Activated T-cell treated with anti-CD3 and anti-CD28 coated beads for 48 hours (primary cell): ENCODE results near the gene GRB10.
A peak's percentile ranks its signal among the peaks of the same experiment; 100 is the strongest.
"Not testable (repeated sequence)": the region's sequence is repeated elsewhere in the genome, so short reads cannot be mapped to it uniquely, and the experiment has no call there.

Experiments used
- DNase-seq: peaks from one replicate; pipeline ENCODE4 v3.0.0-alpha.2; 2020; ENCODE audit warnings: low read depth

Gene GRB10

GRCh38 chr7:50743016-50743415 lies 39.7 kb downstream of the GRB10 start:
- DNase-seq: no peak

- DNase-seq: no peak
These were observed 40.3 kb downstream of the GRB10 start for GRCh38 chr7:50742401-50742800.

- peak; percentile 18 for DNase-seq
These were observed 42.8 kb downstream of the GRB10 start for GRCh38 chr7:50739744-50740435.

GRCh38 chr7:50738932-50739331 lies 43.8 kb downstream of the GRB10 start:
- no peak for DNase-seq

GRCh38 chr7:50735836-50736235 lies 46.9 kb downstream of the GRB10 start:
- not testable (repeated sequence) for DNase-seq

- DNase-seq: no peak
These were observed 47.4 kb downstream of the GRB10 start for GRCh38 chr7:50735333-50735732.

- no peak for DNase-seq
These were observed 48.5 kb downstream of the GRB10 start for GRCh38 chr7:50734246-50734645.

GRCh38 chr7:50733552-50733951 lies 49.1 kb downstream of the GRB10 start:
- DNase-seq: no peak

GRCh38 chr7:50731703-50732582 lies 50.8 kb downstream of the GRB10 start:
- DNase-seq: no peak

GRCh38 chr7:50730446-50731400 lies 52.0 kb downstream of the GRB10 start:
- DNase-seq: no peak

GRCh38 chr7:50729962-50730361 lies 52.7 kb downstream of the GRB10 start:
- DNase-seq: no peak

- no peak for DNase-seq
These were observed 54.5 kb downstream of the GRB10 start for GRCh38 chr7:50728184-50728583.

- no peak for DNase-seq
These were observed 55.0 kb downstream of the GRB10 start for GRCh38 chr7:50727711-50728110.

GRCh38 chr7:50727072-50727471 lies 55.6 kb downstream of the GRB10 start:
- DNase-seq: no peak

- DNase-seq: no peak
These were observed 56.9 kb downstream of the GRB10 start for GRCh38 chr7:50725774-50726173.

- no peak for DNase-seq
These were observed 57.9 kb downstream of the GRB10 start for GRCh38 chr7:50724526-50725520.

- DNase-seq: no peak
These were observed 58.8 kb downstream of the GRB10 start for GRCh38 chr7:50723888-50724287.

- DNase-seq: no peak
These were observed 59.5 kb downstream of the GRB10 start for GRCh38 chr7:50723173-50723572.

GRCh38 chr7:50721661-50722259 lies 60.9 kb downstream of the GRB10 start:
- no peak for DNase-seq

- no peak for DNase-seq
These were observed 61.5 kb downstream of the GRB10 start for GRCh38 chr7:50721160-50721559.

GRCh38 chr7:50720295-50720694 lies 62.4 kb downstream of the GRB10 start:
- no peak for DNase-seq
